ENCODE data around the gene ZNF99. TPM values are rescaled to one million over a fixed set of nuclear protein-coding genes. Genes with fewer than 3 reads are reported as not detected.

The ZNF99 gene
- total RNA-seq (not detected), polyA plus RNA-seq (not detected), total RNA-seq (not detected)

GRCh38 chr19:22783651-22784410, at the start of gene ZNF99:
Gene ZNF99, minus strand, starts transcription at chr19:22784151. Its CDS starts 135 bp downstream, at chr19:22784016.
- CTCF ChIA-PET = no interaction called here
- intact Hi-C loops (cut with micrococcal nuclease) = no loop called here
- Mint-ChIP-seq H3K27me3 (peaks cover 0 to 6% (median 3%) of the 10 kb centered on the region in 5 donors), H3K36me3 (peaks cover 0 to 15% (median 3%) of the 10 kb centered on the region in 5 donors), H3K27ac (no peak within 1 kb of the TSS), H3K9me3 (peaks cover 9 to 68% (median 21%) of the 10 kb centered on the region in 11 donors), H3K4me3 (peak within 1 kb of the TSS in 1 of 10 donors; percentile 13), H3K4me1 (no peaks in the 10 kb centered on the region)
- no peaks in the 10 kb centered on the region for H3K27me3 ChIP-seq (ENCODE audit: control insufficient read depth in 2 of 2, insufficient read depth in 2 of 2, low read length in 2 of 2)
- peaks cover 0 to 4% (median 0%) of the 10 kb centered on the region in 3 experiments for H3K9me3 ChIP-seq (ENCODE audit: control insufficient read depth in 2 of 3, low read length in 3 of 3)
- no peak within 1 kb of the TSS for H3K27ac ChIP-seq (ENCODE audit: low read depth, low read length)
- H3K36me3 ChIP-seq (ENCODE audit: control insufficient read depth in 2 of 3, insufficient read depth in 3 of 3, low read length in 3 of 3) = no peaks in the 10 kb centered on the region
- no peaks in the 10 kb centered on the region for H3K4me1 ChIP-seq (ENCODE audit: control insufficient read depth in 2 of 2, insufficient read depth in 2 of 2, low read length in 2 of 2)
- H3K4me3 ChIP-seq (ENCODE audit: low read length) = no peak within 1 kb of the TSS
- DNase-seq (no peak), ATAC-seq (no peak)
- POLR2A ChIA-PET = no interaction called here

DNA sequence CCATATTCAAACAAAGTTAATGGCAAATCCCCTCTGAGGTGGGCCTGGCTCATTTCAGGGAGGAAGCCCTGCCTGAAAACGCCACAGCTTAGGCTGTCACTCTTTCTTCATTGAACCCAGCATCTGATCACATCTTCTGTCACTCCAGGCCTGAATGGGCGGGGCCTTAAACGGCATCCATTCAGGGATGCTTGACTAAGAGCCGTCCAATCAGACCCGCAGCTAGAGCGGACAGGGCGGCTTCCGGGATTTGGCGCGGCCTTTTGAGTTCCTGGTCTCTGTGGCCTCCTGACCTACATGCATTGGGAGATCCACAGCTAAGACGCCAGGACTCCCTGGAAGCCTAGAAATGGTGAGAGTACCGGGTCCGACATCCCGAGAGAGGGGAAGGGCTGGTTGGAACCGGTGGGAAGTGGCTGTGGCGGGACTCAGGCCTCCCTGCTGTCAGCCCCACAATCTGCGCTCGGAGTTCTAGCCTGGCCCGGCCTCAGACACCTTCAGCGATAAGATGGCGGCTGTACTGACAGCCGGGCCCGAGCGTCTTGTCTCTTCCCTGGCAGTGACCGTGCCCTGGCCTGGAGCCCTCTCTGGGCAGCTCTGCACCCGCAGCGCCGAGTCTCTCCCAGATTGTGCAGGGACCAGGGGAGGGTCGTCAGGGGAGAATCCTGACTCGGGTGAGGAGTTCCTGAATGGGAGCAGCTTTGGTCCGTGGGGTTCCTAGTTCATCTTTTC, 48.2 kb upstream of the ZNF99 start, which contains the start of gene ZNF723:
Gene ZNF723, plus strand, starts transcription at position 261 of the 732 bp plus-strand sequence. Its CDS starts 89 bp downstream, at position 350.
- Mint-ChIP-seq H3K27me3 (no peaks in the 10 kb centered on the region), H3K36me3 (peaks cover 0 to 11% (median 0%) of the 10 kb centered on the region in 5 donors), H3K9me3 (peaks cover 0 to 84% (median 14%) of the 10 kb centered on the region in 11 donors), H3K27ac (no peak within 1 kb of the TSS), H3K4me3 (no peak within 1 kb of the TSS), H3K4me1 (peaks cover 0 to 1% (median 0%) of the 10 kb centered on the region in 7 donors)
- CTCF ChIA-PET = no interaction called here
- ATAC-seq (no peak), DNase-seq (no peak)
- Histone ChIP-seq H3K27me3 (ENCODE audit: control insufficient read depth in 2 of 2, insufficient read depth in 2 of 2, low read length in 2 of 2) (no peaks in the 10 kb centered on the region), H3K9me3 (ENCODE audit: control insufficient read depth in 2 of 3, low read length in 3 of 3) (peaks cover 0 to 16% (median 0%) of the 10 kb centered on the region in 3 experiments), H3K4me1 (ENCODE audit: control insufficient read depth in 2 of 2, insufficient read depth in 2 of 2, low read length in 2 of 2) (no peaks in the 10 kb centered on the region), H3K4me3 (ENCODE audit: low read length) (no peak within 1 kb of the TSS), H3K27ac (ENCODE audit: low read depth, low read length) (no peak within 1 kb of the TSS), H3K36me3 (ENCODE audit: control insufficient read depth in 2 of 3, insufficient read depth in 3 of 3, low read length in 3 of 3) (no peaks in the 10 kb centered on the region)
- intact Hi-C loops (cut with micrococcal nuclease) = no loop called here
- POLR2A ChIA-PET = interaction anchor here (0.6 kb wide), 1 partner anchor 47 kb away, joined by 6 read pairs; no protein-coding TSS in a partner anchor

DNA sequence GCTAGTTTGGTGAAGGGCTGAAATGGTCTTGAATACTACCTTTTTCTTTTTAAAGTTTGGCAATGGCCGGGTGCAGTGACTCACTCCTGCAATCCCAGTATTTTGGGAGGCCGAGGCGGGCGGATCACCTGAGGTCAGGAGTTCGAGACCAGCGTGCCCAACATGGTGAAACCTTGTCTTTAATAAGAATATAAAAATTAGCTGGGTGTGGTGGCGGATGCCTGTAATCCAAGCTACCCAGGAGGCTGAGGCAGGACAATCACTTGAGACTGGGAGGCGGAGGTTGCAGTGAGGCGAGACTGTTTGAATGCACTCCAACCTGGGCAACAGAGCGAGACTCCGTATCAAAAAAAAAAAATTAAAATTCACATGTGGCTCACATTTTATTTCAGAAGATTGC, 47.3 kb upstream of the ZNF99 start:
- no peak overlapping the region for H3K27ac ChIP-seq (ENCODE audit: low read depth, low read length)
- no peaks in the 10 kb centered on the region for H3K4me1 ChIP-seq (ENCODE audit: control insufficient read depth in 2 of 2, insufficient read depth in 2 of 2, low read length in 2 of 2)
- H3K27me3 Mint-ChIP-seq = no peaks in the 10 kb centered on the region
- no peak overlapping the region for H3K4me3 ChIP-seq (ENCODE audit: low read length)
- H3K36me3 Mint-ChIP-seq = peaks cover 0 to 11% (median 0%) of the 10 kb centered on the region in 5 donors
- CTCF ChIA-PET = no interaction called here
- no peak overlapping the region for H3K27ac Mint-ChIP-seq
- H3K36me3 ChIP-seq (ENCODE audit: control insufficient read depth in 2 of 3, insufficient read depth in 3 of 3, low read length in 3 of 3) = no peaks in the 10 kb centered on the region
- H3K9me3 Mint-ChIP-seq = peaks cover 0 to 86% (median 16%) of the 10 kb centered on the region in 11 donors
- ATAC-seq (no peak), DNase-seq (no peak)
- peaks cover 0 to 1% (median 0%) of the 10 kb centered on the region in 7 donors for H3K4me1 Mint-ChIP-seq
- no peak overlapping the region for H3K4me3 Mint-ChIP-seq
- POLR2A ChIA-PET = no interaction called here
- no peaks in the 10 kb centered on the region for H3K27me3 ChIP-seq (ENCODE audit: control insufficient read depth in 2 of 2, insufficient read depth in 2 of 2, low read length in 2 of 2)
- intact Hi-C loops (cut with micrococcal nuclease) = no loop called here
- peaks cover 0 to 18% (median 0%) of the 10 kb centered on the region in 3 experiments for H3K9me3 ChIP-seq (ENCODE audit: control insufficient read depth in 2 of 3, low read length in 3 of 3)

DNA sequence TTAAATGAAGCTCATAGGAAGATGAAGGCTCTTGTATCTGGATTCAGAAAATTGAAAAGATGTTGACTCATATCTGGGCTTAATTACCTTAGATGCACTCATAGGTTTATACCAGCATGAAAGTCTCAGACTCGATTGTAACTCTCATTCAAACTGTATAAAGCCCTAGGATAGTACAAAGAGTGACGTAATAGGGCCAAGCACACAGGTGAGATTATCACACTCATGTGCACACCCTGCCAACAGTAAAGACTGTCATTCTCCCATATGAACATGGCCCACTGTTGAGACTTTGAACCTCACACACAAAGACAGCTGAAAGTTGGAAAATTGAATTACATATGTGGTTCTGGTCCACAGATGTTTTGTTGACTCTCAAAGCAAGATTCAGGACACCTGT, 30.2 kb upstream of the ZNF99 start:
- intact Hi-C loops (cut with micrococcal nuclease) = no loop called here
- Mint-ChIP-seq H3K9me3 (peaks cover 10 to 77% (median 34%) of the 10 kb centered on the region in 11 donors), H3K4me1 (no peaks in the 10 kb centered on the region), H3K4me3 (no peak overlapping the region), H3K36me3 (peaks cover 0 to 3% (median 0%) of the 10 kb centered on the region in 5 donors), H3K27ac (no peak overlapping the region), H3K27me3 (peaks cover 0 to 11% (median 0%) of the 10 kb centered on the region in 5 donors)
- POLR2A ChIA-PET = no interaction called here
- ATAC-seq = no peak
- no peak overlapping the region for H3K4me3 ChIP-seq (ENCODE audit: low read length)
- no peaks in the 10 kb centered on the region for H3K36me3 ChIP-seq (ENCODE audit: control insufficient read depth in 2 of 3, insufficient read depth in 3 of 3, low read length in 3 of 3)
- no peaks in the 10 kb centered on the region for H3K4me1 ChIP-seq (ENCODE audit: control insufficient read depth in 2 of 2, insufficient read depth in 2 of 2, low read length in 2 of 2)
- peaks cover 0 to 47% (median 7%) of the 10 kb centered on the region in 3 experiments for H3K9me3 ChIP-seq (ENCODE audit: control insufficient read depth in 2 of 3, low read length in 3 of 3)
- CTCF ChIA-PET = no interaction called here
- no peak for DNase-seq
- no peaks in the 10 kb centered on the region for H3K27me3 ChIP-seq (ENCODE audit: control insufficient read depth in 2 of 2, insufficient read depth in 2 of 2, low read length in 2 of 2)
- no peak overlapping the region for H3K27ac ChIP-seq (ENCODE audit: low read depth, low read length)

GRCh38 chr19:22807061-22807835, 23.3 kb upstream of the ZNF99 start:
- Mint-ChIP-seq H3K27ac (no peak overlapping the region), H3K4me1 (no peaks in the 10 kb centered on the region), H3K9me3 (peaks cover 9 to 65% (median 28%) of the 10 kb centered on the region in 11 donors), H3K36me3 (peaks cover 0 to 6% (median 0%) of the 10 kb centered on the region in 5 donors), H3K27me3 (peaks cover 0 to 15% (median 0%) of the 10 kb centered on the region in 5 donors), H3K4me3 (no peak overlapping the region)
- no peak overlapping the region for H3K4me3 ChIP-seq (ENCODE audit: low read length)
- ATAC-seq = no peak
- ChIA-PET CTCF (no interaction called here), POLR2A (no interaction called here)
- no peak overlapping the region for H3K27ac ChIP-seq (ENCODE audit: low read depth, low read length)
- intact Hi-C loops (cut with micrococcal nuclease) = loop anchor here in 1 of 2 donors (5.0 kb wide), 1 partner anchor 545 kb away; no protein-coding TSS in a partner anchor
- H3K27me3 ChIP-seq (ENCODE audit: control insufficient read depth in 2 of 2, insufficient read depth in 2 of 2, low read length in 2 of 2) = no peaks in the 10 kb centered on the region
- peaks cover 0 to 30% (median 0%) of the 10 kb centered on the region in 3 experiments for H3K9me3 ChIP-seq (ENCODE audit: control insufficient read depth in 2 of 3, low read length in 3 of 3)
- no peak for DNase-seq
- no peaks in the 10 kb centered on the region for H3K4me1 ChIP-seq (ENCODE audit: control insufficient read depth in 2 of 2, insufficient read depth in 2 of 2, low read length in 2 of 2)
- no peaks in the 10 kb centered on the region for H3K36me3 ChIP-seq (ENCODE audit: control insufficient read depth in 2 of 3, insufficient read depth in 3 of 3, low read length in 3 of 3)

DNA sequence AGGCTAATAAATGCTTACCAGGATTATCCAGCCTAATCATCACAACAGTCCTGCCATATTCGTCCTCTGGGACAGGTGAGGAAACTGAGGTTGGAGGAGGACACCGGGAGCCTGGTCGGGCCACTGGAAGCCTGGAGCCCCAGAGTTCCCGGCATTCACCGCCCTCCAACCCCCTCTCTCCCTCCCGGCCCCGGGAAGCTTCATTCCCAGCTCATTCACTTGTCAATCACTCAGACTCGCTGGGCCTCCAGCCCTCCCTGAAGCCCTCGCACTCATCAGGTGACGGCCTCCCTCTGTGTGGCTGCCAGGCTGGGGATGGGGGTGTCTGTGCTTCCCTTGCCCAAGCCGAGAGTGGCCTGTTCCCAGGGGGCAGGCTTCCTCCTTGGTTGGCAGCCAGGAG, 22.5 kb upstream of the ZNF99 start:
- Mint-ChIP-seq H3K4me1 (no peaks in the 10 kb centered on the region), H3K36me3 (peaks cover 0 to 6% (median 0%) of the 10 kb centered on the region in 5 donors), H3K9me3 (peaks cover 9 to 62% (median 25%) of the 10 kb centered on the region in 11 donors), H3K4me3 (no peak overlapping the region), H3K27ac (no peak overlapping the region), H3K27me3 (peaks cover 0 to 12% (median 0%) of the 10 kb centered on the region in 5 donors)
- intact Hi-C loops (cut with micrococcal nuclease) = loop anchor here in 1 of 2 donors (5.0 kb wide), 1 partner anchor 544 kb away; no protein-coding TSS in a partner anchor
- Histone ChIP-seq H3K4me3 (ENCODE audit: low read length) (no peak overlapping the region), H3K27me3 (ENCODE audit: control insufficient read depth in 2 of 2, insufficient read depth in 2 of 2, low read length in 2 of 2) (no peaks in the 10 kb centered on the region), H3K4me1 (ENCODE audit: control insufficient read depth in 2 of 2, insufficient read depth in 2 of 2, low read length in 2 of 2) (no peaks in the 10 kb centered on the region), H3K9me3 (ENCODE audit: control insufficient read depth in 2 of 3, low read length in 3 of 3) (peaks cover 0 to 32% (median 0%) of the 10 kb centered on the region in 3 experiments), H3K27ac (ENCODE audit: low read depth, low read length) (no peak overlapping the region), H3K36me3 (ENCODE audit: control insufficient read depth in 2 of 3, insufficient read depth in 3 of 3, low read length in 3 of 3) (no peaks in the 10 kb centered on the region)
- ATAC-seq = no peak
- no peak for DNase-seq
- ChIA-PET CTCF (no interaction called here), POLR2A (no interaction called here)

All from naive thymus-derived CD4-positive, alpha-beta T cell (primary cell).